ENCODE data around the gene SP3.

GRCh38 chr2:173970516-173970924 lies 5.3 kb upstream of the SP3 start:
- TF ChIP-seq ZFX (IDR thresholded peaks at IDR 0.05; ENCODE audit: borderline replicate concordance) (no peak), CTCF (IDR thresholded peaks at IDR 0.05) (no peak)

All from 22Rv1 (cell line).